ENCODE measurements around the gene DNAJC17.
A peak's percentile ranks its signal among the peaks of the same experiment; 100 is the strongest.

DNAJC17 gene

GRCh38 chr15:40789999-40790398, 17.3 kb downstream of the DNAJC17 start:
- no peak for DNase-seq (ENCODE audit: low spot score)

GRCh38 chr15:40789119-40789518, 18.2 kb downstream of the DNAJC17 start:
- no peak for DNase-seq (ENCODE audit: low spot score)

DNA sequence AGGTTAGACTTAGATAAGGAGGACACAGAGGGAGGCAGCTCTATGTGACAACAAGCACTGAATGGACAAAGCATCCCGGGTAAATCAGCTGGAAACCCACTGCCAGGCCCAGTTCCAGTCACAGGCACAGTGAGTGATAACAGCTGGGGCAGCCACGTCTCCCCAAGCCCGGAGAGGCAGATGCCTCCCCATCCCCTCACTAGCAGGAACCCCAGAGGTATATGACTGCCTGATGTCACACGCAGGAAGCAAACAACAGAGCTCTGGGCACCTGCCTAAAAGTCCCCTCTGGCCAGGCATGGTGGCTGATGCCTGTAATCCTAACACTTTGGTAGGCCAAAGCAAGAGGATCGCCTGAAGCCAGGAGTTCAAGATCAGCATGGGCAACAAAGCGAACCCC, 19.3 kb downstream of the DNAJC17 start:
- no peak for DNase-seq (ENCODE audit: low spot score)

DNA sequence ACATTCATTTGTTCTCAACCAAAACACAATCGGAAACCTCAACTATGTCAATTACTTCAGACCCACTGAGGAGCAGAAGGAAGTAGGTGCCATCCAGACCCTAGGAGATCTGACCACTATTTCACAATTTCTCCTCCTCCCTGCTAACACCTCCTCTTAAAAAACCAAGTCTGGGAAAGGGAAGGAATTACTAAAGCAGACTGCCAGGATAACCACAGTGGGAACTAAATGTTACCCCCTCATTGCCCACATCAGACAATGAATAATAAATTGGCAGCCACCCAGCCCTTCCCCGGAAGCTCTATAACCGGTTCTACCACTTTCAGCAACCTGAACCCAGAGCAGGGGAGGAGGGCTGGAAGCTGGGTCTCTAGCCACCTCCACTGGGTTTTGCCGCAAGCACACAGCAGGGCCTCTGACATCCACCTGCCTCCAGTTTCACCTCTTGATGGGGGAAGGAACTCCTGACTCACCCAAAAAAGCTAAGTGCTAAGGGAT, 19.9 kb downstream of the DNAJC17 start:
- DNase-seq (ENCODE audit: low spot score) = no peak

- no peak for DNase-seq (ENCODE audit: low spot score)
These were observed 21.5 kb downstream of the DNAJC17 start for GRCh38 chr15:40785814-40786213.

DNA sequence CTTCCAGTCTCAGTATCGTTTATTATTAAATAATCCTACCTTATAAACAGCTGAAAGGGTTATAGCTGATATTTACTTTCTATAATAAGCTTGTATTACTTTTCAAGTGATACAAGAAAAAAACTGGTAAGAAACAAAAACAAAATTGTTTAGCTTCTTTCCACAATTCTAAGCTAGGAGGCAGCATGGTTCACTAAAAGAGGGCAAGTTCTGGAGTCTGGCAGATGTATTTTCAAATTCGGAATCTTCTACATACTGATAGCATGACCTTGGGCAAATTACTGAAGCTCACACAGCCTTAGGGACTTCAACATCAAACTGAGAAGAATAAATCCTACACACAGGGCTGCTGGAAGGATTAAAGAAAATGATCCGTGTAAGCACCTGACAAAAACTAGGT, 22.1 kb downstream of the DNAJC17 start:
- DNase-seq (ENCODE audit: low spot score) = no peak

GRCh38 chr15:40782609-40783227, 24.6 kb downstream of the DNAJC17 start:
- DNase-seq (ENCODE audit: low spot score) = peak; percentile 76

- DNase-seq (ENCODE audit: low spot score) = no peak
These were observed 30.6 kb downstream of the DNAJC17 start for GRCh38 chr15:40776537-40777141.

- no peak for DNase-seq (ENCODE audit: low spot score)
These were observed 31.3 kb downstream of the DNAJC17 start for GRCh38 chr15:40775740-40776536.

- no peak for DNase-seq (ENCODE audit: low spot score)
These were observed 32.3 kb downstream of the DNAJC17 start for GRCh38 chr15:40775007-40775406.

DNA sequence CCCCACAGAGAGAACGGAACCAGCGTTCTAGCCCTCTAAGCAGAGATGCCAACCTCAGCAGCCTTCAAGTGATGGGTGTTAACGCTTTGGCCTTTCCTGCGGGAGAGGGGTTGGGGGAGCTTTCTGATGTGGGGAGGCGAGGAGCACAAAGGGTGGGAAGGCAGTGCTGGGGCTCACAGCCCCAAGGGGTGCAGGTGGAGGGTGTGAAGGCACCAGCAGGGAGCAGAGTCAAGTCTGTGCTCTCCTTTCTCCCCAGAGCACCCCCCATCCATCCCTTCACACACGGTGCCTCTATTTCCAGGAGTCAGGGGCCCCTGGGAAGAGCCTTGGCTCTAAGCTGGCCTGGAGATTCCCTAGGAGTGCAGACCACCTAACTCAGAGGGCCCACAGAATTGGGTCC, 33.4 kb downstream of the DNAJC17 start:
- DNase-seq (ENCODE audit: low spot score) = no peak

- DNase-seq (ENCODE audit: low spot score) = no peak
These were observed 33.8 kb downstream of the DNAJC17 start for GRCh38 chr15:40773496-40773895.

DNA sequence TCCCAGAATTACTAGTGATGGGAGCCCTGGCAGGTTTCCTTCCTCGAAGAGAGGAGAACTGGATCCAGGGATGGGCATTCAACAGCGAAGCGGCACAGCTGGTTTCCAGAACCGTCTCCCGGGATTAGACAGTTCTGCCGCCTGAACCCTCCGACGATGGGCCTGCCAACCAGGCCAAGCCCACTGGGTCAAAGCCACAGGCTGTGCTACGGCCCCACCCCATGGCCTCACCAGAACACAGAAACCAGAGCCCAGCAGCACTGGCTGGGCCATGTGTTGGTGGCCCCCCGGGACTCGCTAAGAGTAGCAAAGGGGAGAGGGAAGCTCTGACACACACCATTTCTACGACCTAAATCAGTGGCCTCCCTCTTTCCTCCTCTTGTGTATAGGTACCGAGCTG, 35.3 kb downstream of the DNAJC17 start:
- DNase-seq (ENCODE audit: low spot score) = no peak

DNA sequence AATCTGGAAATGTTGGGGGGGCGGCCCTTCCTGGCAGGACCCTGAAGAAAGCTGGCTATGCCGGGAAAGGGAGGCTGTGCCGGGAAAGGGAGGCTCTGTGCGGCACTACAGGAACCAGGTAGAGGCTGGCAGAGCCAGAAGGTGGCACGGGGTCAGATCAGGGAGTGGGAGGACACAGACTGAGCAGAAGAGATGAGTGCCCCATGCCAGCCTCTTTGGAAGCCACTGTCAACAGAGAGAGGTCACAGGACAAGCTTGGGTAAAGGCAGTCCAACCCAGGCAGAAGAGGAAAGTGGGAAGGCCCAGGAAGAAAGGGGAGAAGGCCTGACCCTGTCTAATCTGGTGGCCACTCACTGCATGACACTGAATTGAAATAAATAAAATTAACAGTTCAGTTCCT, 36.0 kb downstream of the DNAJC17 start:
- no peak for DNase-seq (ENCODE audit: low spot score)

GRCh38 chr15:40770147-40770721, 37.0 kb downstream of the DNAJC17 start:
- DNase-seq (ENCODE audit: low spot score) = peak; percentile 60

DNA sequence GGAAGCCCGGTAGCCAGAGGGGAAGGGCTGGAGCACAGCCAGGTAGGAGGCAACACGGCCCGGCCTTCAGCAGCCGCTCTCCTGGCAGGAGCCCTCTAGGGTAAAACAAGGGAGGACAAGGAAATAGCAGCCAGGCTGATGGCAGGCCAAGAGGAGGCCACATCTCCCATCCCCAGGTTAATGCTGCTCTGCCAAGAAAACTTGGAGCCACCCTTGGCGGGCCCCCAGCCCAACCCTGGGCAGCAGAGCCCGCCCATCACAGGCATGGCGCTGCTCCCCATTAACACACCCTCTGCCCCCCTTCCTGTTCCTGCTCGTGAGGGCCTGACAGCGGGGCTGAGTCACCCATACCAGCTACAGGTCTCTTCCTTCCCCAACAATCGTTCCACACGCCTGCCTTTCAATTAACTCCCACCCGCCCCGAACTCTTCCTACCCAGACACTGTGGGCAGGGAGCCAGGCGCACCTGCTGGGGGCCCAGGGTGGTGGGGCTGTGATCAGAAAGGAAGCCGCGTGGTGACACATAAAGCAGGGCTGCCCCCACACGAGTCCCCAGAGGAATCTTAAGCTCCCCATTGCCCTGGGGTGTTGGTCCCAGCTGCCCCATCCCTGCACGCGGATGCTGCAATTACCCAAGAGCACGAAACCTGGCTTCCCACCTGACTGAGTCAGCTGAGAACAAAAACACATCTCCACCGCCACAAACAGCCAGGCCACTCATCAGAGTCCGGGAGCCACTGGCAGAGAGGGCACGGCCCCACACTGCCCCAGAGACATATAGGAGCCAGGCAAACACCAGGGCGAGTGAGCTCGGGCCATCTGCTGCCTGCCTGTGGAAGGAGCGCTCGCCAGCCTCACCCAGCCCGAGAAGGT, 37.8 kb downstream of the DNAJC17 start, which contains the start of gene C15orf62:
Gene C15orf62, plus strand, starts transcription at position 707 of the 873 bp plus-strand sequence. CDS start 516 bp downstream, outside the sequence.
- DNase-seq (ENCODE audit: low spot score) = peak; percentile 87

DNA sequence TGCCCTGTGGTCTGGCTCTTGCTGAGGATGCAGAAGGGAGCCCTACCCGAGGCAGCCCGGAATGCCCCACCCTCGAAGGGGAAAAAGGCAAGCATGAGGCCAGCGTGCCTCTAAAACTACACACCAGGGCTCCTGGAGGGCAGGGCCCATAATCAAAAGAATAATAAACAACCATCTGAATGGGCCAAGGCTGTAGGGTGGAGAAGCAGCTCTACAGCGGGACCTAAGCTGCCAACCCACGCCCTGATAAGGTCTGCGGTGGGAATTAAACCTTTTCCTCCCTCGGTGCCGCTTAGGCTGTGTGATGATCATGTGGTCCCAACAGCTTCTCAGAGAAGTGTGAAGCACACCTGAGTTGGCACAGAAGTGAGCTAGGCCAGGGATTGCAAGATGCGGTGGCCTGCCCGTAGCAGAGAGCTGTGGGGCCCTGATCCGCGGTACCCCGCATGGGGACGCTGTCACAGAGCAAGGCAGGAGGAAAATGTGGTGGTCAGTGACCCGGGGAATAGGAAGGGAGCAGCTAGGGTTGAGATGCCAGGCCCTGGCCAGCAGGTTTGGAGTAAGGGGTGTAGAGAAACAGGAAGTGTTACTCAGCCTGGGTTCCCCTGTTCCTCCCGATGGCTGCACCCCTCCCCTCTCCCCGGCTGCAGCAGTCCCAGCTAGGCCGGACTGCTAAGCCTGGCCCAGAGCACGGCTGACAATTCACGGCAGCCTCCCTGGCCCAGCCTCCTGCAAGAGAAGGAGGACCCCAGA, 38.6 kb downstream of the DNAJC17 start:
- peak; percentile 71 for DNase-seq (ENCODE audit: low spot score)

GRCh38 chr15:40767838-40768500, 39.3 kb downstream of the DNAJC17 start:
- DNase-seq (ENCODE audit: low spot score) = no peak

GRCh38 chr15:40766906-40767837, 40.1 kb downstream of the DNAJC17 start:
- no peak for DNase-seq (ENCODE audit: low spot score)

Measured in germinal center (tissue), 1 donor.